HG03520 (cell line): ENCODE measurements around the gene IGBP1.
"Not testable (repeated sequence)": the region's sequence is repeated elsewhere in the genome, so short reads cannot be mapped to it uniquely, and the experiment has no call there.

ENCODE experiments used
- ATAC-seq: cut with Tn5 transposase; IDR thresholded peaks from one replicate; pipeline ENCODE4 v1.9.1; 2021; ENCODE audit warnings: mild to moderate bottlenecking, moderate library complexity; ENCODE audit not compliant: unreplicated experiment

IGBP1 gene

GRCh38 chrX:70166601-70167590 lies 33.6 kb downstream of the IGBP1 start:
- ATAC-seq, result no peak

- no peak for ATAC-seq
Measured at GRCh38 chrX:70168238-70169188, 35.3 kb downstream of the IGBP1 start.

- no peak for ATAC-seq
Measured at GRCh38 chrX:70169281-70169680, 36.0 kb downstream of the IGBP1 start.

- ATAC-seq, result no peak
Measured at GRCh38 chrX:70171624-70172023, 38.4 kb downstream of the IGBP1 start.

GRCh38 chrX:70172221-70172620 lies 39.0 kb downstream of the IGBP1 start:
- no peak for ATAC-seq

- ATAC-seq, result no peak
Measured at GRCh38 chrX:70172964-70173363, 39.7 kb downstream of the IGBP1 start.

GRCh38 chrX:70174754-70175153 lies 41.5 kb downstream of the IGBP1 start:
- ATAC-seq, result no peak

GRCh38 chrX:70175338-70175737 lies 42.1 kb downstream of the IGBP1 start:
- ATAC-seq, result no peak

GRCh38 chrX:70176938-70177533 lies 43.8 kb downstream of the IGBP1 start, which contains the start of gene DGAT2L6:
Gene DGAT2L6 (plus strand): TSS chrX:70177483. CDS start chrX:70177583, 100 bp downstream.
- ATAC-seq, result no peak

GRCh38 chrX:70183091-70183490 lies 49.8 kb downstream of the IGBP1 start:
- no peak for ATAC-seq

GRCh38 chrX:70190225-70190624 lies 57.0 kb downstream of the IGBP1 start:
- no peak for ATAC-seq

GRCh38 chrX:70196961-70197720 lies 63.9 kb downstream of the IGBP1 start:
- peak; percentile 74 for ATAC-seq

- ATAC-seq, result no peak
Measured at GRCh38 chrX:70201732-70202131, 68.5 kb downstream of the IGBP1 start.

- no peak for ATAC-seq
Measured at GRCh38 chrX:70208479-70208878, 75.2 kb downstream of the IGBP1 start.

GRCh38 chrX:70209570-70209969 lies 76.3 kb downstream of the IGBP1 start:
- ATAC-seq, result not testable (repeated sequence)
